GM23338 (cell line): ENCODE results near the gene NR5A2. TPM values are rescaled to one million over a fixed set of nuclear protein-coding genes. Genes with fewer than 3 reads are reported as not detected.

Source experiments
- ATAC-seq: fragments of 200-7000 bp; cut with Tn5 transposase; 3 replicates; pipeline ENCODE4 v1.9.1; 2020
- DNase-seq: peaks from one replicate; pipeline ENCODE4 v3.0.0-alpha.2; 2015; ENCODE audit warnings: low spot score
- H2AFZ ChIP-seq: fragments of 200-600 bp; sonication (generic); 2 replicates; pipeline ENCODE4 v1.8.0; 2016; ENCODE audit warnings: antibody characterized with exemption, mild to moderate bottlenecking, moderate library complexity
- H3F3A ChIP-seq: fragments of 200-600 bp; sonication (generic); replicated peaks from 2 replicates; pipeline ENCODE4 v1.8.0; 2017; ENCODE audit warnings: antibody characterized with exemption, mixed run types, low read depth
- H3K27ac ChIP-seq: fragments of 200-600 bp; sonication (generic); 2 replicates; pipeline ENCODE4 v1.6.1; 2016; ENCODE audit warnings: low read depth
- H3K27me3 ChIP-seq: fragments of 200-600 bp; sonication (generic); 2 replicates; pipeline ENCODE4 v1.8.0; 2016; ENCODE audit warnings: mild to moderate bottlenecking, mixed run types, moderate library complexity; ENCODE audit not compliant: insufficient read depth
- H3K36me3 ChIP-seq: fragments of 200-600 bp; sonication (generic); 2 replicates; pipeline ENCODE4 v1.8.0; 2016; ENCODE audit warnings: mild to moderate bottlenecking; ENCODE audit not compliant: insufficient read depth
- H3K4me1 ChIP-seq: fragments of 200-600 bp; sonication (generic); 2 replicates; pipeline ENCODE4 v1.8.0; 2016; ENCODE audit warnings: mild to moderate bottlenecking, moderate library complexity; ENCODE audit not compliant: insufficient read depth
- H3K4me2 ChIP-seq: fragments of 200-600 bp; sonication (generic); 2 replicates; pipeline ENCODE4 v1.7.1; 2017; ENCODE audit warnings: mixed run types
- H3K4me3 ChIP-seq: fragments of 200-600 bp; sonication (generic); 2 replicates; pipeline ENCODE4 v1.6.1; 2016; ENCODE audit warnings: mixed run types
- H3K79me2 ChIP-seq: fragments of 200-600 bp; sonication (generic); replicated peaks from 2 replicates; pipeline ENCODE4 v1.8.0; 2017; ENCODE audit warnings: mild to moderate bottlenecking; ENCODE audit not compliant: insufficient read depth
- H3K9me2 ChIP-seq: fragments of 200-600 bp; sonication (generic); 2 replicates; pipeline ENCODE4 v1.8.0; 2017; ENCODE audit not compliant: insufficient read depth
- H4K20me1 ChIP-seq: fragments of 200-600 bp; sonication (generic); replicated peaks from 2 replicates; pipeline ENCODE4 v1.8.0; 2017; ENCODE audit warnings: mild to moderate bottlenecking; ENCODE audit not compliant: insufficient read depth
- H3K27ac Mint-ChIP-seq: 2 replicates; pipeline ENCODE4 v1.8.0; 2020; ENCODE audit warnings: inconsistent platforms, mild to moderate bottlenecking, moderate library complexity, mixed read lengths
- H3K27me3 Mint-ChIP-seq: 3 replicates; pipeline ENCODE4 v1.8.0; 2022; ENCODE audit warnings: low read depth, mild to moderate bottlenecking, moderate library complexity, mixed read lengths, inconsistent platforms; ENCODE audit not compliant: insufficient read depth, poor library complexity
- H3K36me3 Mint-ChIP-seq: 3 replicates; pipeline ENCODE4 v1.8.0; 2021; ENCODE audit warnings: low read depth, mild to moderate bottlenecking, inconsistent platforms, moderate library complexity, mixed read lengths
- H3K4me1 Mint-ChIP-seq: 3 replicates; pipeline ENCODE4 v1.8.0; 2020; ENCODE audit warnings: mild to moderate bottlenecking, inconsistent platforms, mixed read lengths
- H3K4me3 Mint-ChIP-seq: 3 replicates; pipeline ENCODE4 v1.8.0; 2021; ENCODE audit warnings: moderate library complexity, mild to moderate bottlenecking, inconsistent platforms, mixed read lengths
- H3K9me3 Mint-ChIP-seq: 3 replicates; pipeline ENCODE4 v1.8.0; 2020; ENCODE audit warnings: moderate library complexity, mild to moderate bottlenecking, inconsistent platforms, mixed read lengths
- EZH2phosphoT487 ChIP-seq: fragments of 200-600 bp; sonication (generic); IDR thresholded peaks from one replicate; pipeline ENCODE4 v1.8.1; 2018; ENCODE audit warnings: antibody characterized with exemption; ENCODE audit not compliant: unreplicated experiment
- NANOG ChIP-seq: IDR thresholded peaks from 2 replicates; pipeline ENCODE4 v1.6.1; 2016; ENCODE audit warnings: antibody characterized with exemption, borderline replicate concordance
- POLR2AphosphoS5 ChIP-seq: IDR thresholded peaks from 2 replicates; pipeline ENCODE4 v1.6.1; 2016; ENCODE audit warnings: antibody characterized with exemption, low read depth
- ZNF114 ChIP-seq: fragments of 250-450 bp; sonication (Bioruptor Pico); IDR thresholded peaks from 2 replicates; pipeline ENCODE4 v1.5.0; 2020; ENCODE audit warnings: mild to moderate bottlenecking, moderate library complexity
- polyA plus RNA-seq: library from polyadenylated mRNA; unstranded; fragments of >200 nt; fragmentation: Nextera tagmentation; extraction: Ambion mirVana; gene quantifications from 2 replicates; pipeline ENCODE4 v1.2.1, GENCODE V29; 2016
- total RNA-seq: library from RNA; depleted of rRNA; stranded (reverse); fragments of >200 nt; shearing (Covaris generic); gene quantifications from 2 replicates; pipeline ENCODE4 v1.2.3, GENCODE V29; 2014
- TF ChIP-seq, protein P1 (sequence below): fragments of 250-450 bp; sonication (Bioruptor Pico); IDR thresholded peaks from 2 replicates; pipeline ENCODE4 v1.5.0; 2020; ENCODE audit warnings: mild to moderate bottlenecking, moderate library complexity
- TF ChIP-seq, protein P2 (sequence below): IDR thresholded peaks from 2 replicates; pipeline ENCODE4 v1.6.1; 2016; ENCODE audit warnings: antibody characterized with exemption
- TF ChIP-seq, protein P3 (sequence below), 2 experiments: fragments of 200-600 bp in 1 of 2; sonication (generic) in 1 of 2; conservative IDR thresholded peaks; 2 replicates each; pipeline versions ENCODE4 v1.5.1 to v1.6.1; 2016 to 2017; ENCODE audit warnings: antibody characterized with exemption in 2 of 2, low read depth in 2 of 2, mild to moderate bottlenecking in 2 of 2, moderate library complexity in 1 of 2

NR5A2 gene
- total and polyA plus RNA-seq, 2 experiments from 2014 or later: 4.4 to 13.1 TPM

DNA sequence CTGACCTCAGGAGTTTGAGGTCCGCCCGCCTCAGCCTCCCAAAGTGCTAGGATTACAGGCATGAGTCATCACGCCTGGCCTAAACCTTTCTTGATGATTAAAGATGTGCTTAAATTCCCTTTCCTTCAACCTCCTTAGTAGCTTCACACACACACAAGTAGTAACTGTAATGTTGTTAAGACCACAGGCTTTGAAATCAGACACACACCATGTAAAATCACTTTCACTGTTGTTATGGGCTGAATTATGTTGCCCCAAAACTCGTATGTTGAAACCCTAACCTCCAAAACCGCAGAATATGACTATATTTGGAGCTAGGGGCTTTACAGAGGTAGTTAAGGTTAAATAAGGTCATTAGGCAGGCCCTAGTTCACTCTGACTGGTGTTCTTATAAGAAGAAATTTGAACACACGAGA is 180.2 kb downstream of the NR5A2 start (continued):
- TF ChIP-seq, protein P1, sequence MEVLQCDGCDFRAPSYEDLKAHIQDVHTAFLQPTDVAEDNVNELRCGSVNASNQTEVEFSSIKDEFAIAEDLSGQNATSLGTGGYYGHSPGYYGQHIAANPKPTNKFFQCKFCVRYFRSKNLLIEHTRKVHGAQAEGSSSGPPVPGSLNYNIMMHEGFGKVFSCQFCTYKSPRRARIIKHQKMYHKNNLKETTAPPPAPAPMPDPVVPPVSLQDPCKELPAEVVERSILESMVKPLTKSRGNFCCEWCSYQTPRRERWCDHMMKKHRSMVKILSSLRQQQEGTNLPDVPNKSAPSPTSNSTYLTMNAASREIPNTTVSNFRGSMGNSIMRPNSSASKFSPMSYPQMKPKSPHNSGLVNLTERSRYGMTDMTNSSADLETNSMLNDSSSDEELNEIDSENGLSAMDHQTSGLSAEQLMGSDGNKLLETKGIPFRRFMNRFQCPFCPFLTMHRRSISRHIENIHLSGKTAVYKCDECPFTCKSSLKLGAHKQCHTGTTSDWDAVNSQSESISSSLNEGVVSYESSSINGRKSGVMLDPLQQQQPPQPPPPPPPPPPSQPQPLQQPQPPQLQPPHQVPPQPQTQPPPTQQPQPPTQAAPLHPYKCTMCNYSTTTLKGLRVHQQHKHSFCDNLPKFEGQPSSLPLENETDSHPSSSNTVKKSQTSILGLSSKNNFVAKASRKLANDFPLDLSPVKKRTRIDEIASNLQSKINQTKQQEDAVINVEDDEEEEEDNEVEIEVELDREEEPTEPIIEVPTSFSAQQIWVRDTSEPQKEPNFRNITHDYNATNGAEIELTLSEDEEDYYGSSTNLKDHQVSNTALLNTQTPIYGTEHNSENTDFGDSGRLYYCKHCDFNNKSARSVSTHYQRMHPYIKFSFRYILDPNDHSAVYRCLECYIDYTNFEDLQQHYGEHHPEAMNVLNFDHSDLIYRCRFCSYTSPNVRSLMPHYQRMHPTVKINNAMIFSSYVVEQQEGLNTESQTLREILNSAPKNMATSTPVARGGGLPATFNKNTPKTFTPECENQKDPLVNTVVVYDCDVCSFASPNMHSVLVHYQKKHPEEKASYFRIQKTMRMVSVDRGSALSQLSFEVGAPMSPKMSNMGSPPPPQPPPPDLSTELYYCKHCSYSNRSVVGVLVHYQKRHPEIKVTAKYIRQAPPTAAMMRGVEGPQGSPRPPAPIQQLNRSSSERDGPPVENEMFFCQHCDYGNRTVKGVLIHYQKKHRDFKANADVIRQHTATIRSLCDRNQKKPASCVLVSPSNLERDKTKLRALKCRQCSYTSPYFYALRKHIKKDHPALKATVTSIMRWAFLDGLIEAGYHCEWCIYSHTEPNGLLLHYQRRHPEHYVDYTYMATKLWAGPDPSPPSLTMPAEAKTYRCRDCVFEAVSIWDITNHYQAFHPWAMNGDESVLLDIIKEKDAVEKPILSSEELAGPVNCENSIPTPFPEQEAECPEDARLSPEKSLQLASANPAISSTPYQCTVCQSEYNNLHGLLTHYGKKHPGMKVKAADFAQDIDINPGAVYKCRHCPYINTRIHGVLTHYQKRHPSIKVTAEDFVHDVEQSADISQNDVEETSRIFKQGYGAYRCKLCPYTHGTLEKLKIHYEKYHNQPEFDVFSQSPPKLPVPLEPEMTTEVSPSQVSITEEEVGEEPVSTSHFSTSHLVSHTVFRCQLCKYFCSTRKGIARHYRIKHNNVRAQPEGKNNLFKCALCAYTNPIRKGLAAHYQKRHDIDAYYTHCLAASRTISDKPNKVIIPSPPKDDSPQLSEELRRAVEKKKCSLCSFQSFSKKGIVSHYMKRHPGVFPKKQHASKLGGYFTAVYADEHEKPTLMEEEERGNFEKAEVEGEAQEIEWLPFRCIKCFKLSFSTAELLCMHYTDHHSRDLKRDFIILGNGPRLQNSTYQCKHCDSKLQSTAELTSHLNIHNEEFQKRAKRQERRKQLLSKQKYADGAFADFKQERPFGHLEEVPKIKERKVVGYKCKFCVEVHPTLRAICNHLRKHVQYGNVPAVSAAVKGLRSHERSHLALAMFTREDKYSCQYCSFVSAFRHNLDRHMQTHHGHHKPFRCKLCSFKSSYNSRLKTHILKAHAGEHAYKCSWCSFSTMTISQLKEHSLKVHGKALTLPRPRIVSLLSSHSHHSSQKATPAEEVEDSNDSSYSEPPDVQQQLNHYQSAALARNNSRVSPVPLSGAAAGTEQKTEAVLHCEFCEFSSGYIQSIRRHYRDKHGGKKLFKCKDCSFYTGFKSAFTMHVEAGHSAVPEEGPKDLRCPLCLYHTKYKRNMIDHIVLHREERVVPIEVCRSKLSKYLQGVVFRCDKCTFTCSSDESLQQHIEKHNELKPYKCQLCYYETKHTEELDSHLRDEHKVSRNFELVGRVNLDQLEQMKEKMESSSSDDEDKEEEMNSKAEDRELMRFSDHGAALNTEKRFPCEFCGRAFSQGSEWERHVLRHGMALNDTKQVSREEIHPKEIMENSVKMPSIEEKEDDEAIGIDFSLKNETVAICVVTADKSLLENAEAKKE: no peak

DNA sequence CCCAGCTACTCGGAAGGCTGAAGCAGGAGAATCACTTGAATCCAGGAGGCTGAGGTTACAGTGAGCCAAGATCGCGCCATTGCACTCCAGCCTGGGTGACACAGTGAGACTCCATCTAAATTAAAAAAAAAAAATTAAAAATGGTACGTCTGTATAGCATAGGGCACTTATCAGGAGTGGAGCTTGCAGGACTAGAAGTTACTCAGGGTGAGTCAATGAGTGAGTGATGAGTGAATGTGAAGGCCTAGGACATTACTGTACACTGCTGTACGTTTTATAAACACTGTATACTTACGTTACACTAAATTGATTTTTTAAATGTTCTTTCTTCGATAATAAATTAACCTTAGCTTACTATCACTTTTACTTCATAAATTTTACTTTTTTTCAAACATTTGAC is 183.6 kb downstream of the NR5A2 start:
- Mint-ChIP-seq H3K27me3 (peaks cover 5% of the 10 kb centered on the region), H3K36me3 (0 out of 3 replicates have a peak, but pooled peaks cover 2% of the 10 kb centered on the region), H3K4me1 (no peaks in the 10 kb centered on the region), H3K9me3 (peaks cover 7% of the 10 kb centered on the region), H3K4me3 (no peak overlapping the region), H3K27ac (no peak overlapping the region)
- H3K79me2 ChIP-seq: no peaks in the 10 kb centered on the region
- H3K4me3 ChIP-seq: no peak overlapping the region
- no peaks in the 10 kb centered on the region for H3K27me3 ChIP-seq
- H3K27ac ChIP-seq: no peak overlapping the region
- ATAC-seq: no peak
- no peaks in the 10 kb centered on the region for H4K20me1 ChIP-seq
- H3K36me3 ChIP-seq: no peaks in the 10 kb centered on the region
- no peak overlapping the region for H3K4me2 ChIP-seq
- no peak for DNase-seq
- no peaks in the 10 kb centered on the region for H3K4me1 ChIP-seq
- H2AFZ ChIP-seq: no peak overlapping the region
- H3F3A ChIP-seq: no peaks in the 10 kb centered on the region
- H3K9me2 ChIP-seq: peaks cover under 1% of the 10 kb centered on the region; the same call in 1 of the 2 replicates
- TF ChIP-seq, protein P2, sequence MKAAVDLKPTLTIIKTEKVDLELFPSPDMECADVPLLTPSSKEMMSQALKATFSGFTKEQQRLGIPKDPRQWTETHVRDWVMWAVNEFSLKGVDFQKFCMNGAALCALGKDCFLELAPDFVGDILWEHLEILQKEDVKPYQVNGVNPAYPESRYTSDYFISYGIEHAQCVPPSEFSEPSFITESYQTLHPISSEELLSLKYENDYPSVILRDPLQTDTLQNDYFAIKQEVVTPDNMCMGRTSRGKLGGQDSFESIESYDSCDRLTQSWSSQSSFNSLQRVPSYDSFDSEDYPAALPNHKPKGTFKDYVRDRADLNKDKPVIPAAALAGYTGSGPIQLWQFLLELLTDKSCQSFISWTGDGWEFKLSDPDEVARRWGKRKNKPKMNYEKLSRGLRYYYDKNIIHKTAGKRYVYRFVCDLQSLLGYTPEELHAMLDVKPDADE: no peak
- TF ChIP-seq, protein P1: no peak
- no peak for TF ChIP-seq EZH2phosphoT487
- no peak for TF ChIP-seq ZNF114 (CRISPR knock-in tag)
- TF ChIP-seq NANOG: no peak
- TF ChIP-seq, protein P3, sequence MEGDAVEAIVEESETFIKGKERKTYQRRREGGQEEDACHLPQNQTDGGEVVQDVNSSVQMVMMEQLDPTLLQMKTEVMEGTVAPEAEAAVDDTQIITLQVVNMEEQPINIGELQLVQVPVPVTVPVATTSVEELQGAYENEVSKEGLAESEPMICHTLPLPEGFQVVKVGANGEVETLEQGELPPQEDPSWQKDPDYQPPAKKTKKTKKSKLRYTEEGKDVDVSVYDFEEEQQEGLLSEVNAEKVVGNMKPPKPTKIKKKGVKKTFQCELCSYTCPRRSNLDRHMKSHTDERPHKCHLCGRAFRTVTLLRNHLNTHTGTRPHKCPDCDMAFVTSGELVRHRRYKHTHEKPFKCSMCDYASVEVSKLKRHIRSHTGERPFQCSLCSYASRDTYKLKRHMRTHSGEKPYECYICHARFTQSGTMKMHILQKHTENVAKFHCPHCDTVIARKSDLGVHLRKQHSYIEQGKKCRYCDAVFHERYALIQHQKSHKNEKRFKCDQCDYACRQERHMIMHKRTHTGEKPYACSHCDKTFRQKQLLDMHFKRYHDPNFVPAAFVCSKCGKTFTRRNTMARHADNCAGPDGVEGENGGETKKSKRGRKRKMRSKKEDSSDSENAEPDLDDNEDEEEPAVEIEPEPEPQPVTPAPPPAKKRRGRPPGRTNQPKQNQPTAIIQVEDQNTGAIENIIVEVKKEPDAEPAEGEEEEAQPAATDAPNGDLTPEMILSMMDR (conservative IDR thresholded peaks at IDR 0.05; ENCODE audit: low read depth in 2 of 2): no peak
- TF ChIP-seq POLR2AphosphoS5: no peak
